GM18873 (cell line): ENCODE data around the gene TRPM3.
A peak's percentile ranks its signal among the peaks of the same experiment; 100 is the strongest.

Source experiments
- ATAC-seq: cut with Tn5 transposase; IDR thresholded peaks from one replicate; pipeline ENCODE4 v1.9.1; 2021; ENCODE audit warnings: mild to moderate bottlenecking, moderate library complexity, moderate number of reproducible peaks; ENCODE audit not compliant: unreplicated experiment, low FRiP score

TRPM3 gene

DNA sequence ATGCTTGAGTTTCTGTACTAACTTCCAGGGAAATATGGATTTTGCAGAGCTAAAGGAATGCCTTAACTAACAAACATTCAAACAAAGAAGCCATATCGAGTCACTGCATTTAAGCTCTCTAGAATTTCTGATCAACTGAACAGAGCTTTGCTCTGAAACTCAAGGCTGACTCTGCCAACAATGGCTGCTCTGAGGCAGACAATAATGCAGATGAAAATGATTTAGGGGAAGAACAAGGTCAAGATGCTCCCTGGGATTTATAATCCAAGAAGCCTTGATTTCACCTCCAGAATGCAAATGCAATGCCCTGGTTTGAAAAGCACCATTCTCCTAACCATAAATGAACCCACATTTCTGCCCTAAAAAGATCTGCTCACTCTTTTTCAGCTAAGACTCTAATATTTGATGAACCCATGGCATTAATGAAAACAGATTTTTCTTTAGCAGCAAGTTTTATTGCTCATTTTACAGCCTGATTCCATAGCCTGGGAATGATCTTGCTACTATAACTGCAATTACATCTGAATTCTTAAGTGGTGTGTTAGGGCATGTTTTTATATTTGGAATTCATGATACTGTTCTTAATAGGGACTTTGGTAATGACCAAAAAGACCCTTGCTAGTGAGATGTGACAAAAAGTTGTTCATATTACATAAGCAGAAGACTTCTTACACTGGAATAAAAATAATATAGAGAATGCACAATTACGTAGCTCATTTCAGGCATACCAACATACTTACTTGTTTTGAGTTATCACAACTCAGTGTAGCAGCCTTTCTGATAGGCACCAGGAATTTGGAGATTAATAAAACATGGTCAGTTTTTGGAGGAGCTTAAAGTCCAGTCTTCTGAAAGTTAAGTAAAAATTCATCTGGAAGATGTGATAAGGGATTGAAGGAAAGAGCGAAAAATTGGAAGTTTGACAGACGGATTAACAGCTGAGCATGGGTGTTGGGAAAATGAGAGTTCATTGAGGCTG is 169.4 kb downstream of the TRPM3 start:
- ATAC-seq, result no peak

DNA sequence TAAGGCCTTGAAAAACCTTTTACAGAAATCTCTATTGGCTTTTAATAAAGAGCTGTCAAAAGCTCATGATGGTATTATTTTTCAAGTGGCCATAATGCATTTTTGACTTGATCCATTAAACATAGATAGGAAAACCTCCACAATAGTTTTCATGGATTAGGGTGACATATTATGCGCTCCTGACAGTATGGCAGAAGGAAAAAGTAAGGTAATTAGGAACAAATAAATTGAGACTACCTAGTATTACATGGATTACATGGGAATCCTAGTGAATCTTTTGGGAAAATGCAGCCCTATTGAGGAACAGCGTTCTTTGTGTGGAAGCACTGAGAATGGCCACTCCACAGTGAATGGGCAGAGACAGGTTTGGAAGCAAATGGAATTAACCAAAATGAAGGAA is 171.2 kb downstream of the TRPM3 start:
- no peak for ATAC-seq

DNA sequence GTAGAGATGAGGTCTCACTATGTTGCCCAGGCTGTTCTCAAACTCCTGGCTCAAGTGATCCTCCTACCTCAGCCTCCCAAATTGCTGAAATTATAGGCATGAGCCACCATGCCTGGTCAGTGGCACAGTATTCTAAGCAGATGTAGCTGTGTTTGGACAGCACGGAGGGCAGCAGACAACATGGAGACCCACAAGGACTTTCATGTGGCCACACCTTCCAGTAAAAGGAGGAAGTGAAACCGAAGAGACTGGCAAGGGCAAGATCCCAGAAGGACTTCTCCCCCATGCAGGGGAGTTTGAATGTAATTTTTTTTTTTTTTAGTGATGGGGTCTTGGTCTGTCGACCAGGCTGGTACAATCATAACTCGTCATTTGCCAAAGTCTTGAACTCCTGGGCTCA is 172.2 kb downstream of the TRPM3 start:
- no peak for ATAC-seq

DNA sequence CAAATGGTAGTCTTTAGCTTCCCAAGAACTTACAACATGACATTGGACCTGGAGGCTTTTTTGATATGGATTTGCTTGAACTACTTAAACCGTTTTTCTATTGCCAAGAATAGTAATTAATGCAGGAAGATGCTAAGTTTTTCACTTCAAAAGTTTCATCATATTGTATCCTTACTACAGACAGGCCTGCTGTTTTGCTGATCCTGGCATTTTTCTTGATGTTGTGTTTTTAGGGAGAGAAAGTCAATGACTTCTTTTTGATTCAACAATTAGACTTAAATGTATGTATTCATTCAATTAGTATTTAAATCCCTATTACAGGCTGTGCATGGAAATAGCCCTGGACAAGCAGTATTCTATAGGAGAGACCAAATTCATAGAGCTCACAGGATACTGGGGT is 172.7 kb downstream of the TRPM3 start:
- no peak for ATAC-seq

DNA sequence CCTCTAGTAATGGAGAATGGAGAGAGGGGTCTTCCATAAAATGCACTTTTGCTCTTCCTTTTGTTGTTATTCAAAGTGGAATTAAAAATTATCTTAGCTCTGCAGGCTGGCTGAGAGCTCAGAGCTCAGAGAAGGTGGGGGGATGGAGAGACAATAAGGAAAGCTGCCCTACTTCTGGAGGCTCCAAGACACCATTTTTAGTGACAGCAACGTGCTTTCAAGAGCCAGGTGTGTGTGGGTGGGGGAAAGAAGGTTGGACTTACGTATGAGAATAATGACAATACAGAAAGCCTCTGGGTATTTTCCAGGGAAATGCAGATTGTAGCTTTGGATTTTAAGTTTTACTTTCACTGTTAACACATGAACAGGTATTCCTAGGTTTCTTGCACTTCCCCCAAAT is 173.9 kb downstream of the TRPM3 start:
- ATAC-seq, result no peak

DNA sequence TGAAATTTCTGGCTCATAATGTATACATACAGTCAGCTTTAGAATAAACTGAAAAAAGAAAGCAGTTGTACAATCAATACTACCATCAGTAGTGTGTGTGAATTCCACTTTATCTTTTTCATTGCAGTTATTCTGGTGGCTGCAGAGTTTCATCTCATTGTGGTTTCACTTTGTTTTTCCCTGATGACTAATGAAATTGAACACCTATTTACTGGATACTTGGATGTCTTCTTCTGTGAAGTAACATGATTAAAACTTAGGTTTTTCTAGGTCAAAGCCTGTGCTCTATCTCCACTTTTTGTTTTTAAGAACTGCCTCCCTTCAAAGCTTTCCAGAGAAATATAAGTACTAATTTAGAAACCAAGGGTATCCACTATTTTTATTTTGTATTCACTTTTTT is 174.3 kb downstream of the TRPM3 start:
- ATAC-seq, result no peak

DNA sequence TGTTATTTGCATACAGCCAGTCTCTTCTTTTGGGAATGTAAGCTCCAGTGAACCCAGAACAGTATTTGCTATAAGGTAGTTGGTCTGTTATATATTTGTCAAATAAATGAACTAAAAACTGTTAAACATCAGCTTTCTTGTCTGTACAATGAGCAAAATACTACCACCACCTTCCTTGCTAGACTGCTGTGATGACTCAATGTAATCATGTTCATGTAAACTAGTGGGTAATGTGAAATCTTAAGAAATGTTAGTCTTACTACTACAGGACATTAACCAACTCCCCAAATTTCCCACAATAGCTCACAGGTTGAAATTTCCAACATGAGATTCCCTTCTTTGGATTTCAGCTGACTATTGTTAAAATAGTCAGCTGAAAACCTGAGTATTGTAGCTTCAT is 176.1 kb downstream of the TRPM3 start:
- no peak for ATAC-seq

DNA sequence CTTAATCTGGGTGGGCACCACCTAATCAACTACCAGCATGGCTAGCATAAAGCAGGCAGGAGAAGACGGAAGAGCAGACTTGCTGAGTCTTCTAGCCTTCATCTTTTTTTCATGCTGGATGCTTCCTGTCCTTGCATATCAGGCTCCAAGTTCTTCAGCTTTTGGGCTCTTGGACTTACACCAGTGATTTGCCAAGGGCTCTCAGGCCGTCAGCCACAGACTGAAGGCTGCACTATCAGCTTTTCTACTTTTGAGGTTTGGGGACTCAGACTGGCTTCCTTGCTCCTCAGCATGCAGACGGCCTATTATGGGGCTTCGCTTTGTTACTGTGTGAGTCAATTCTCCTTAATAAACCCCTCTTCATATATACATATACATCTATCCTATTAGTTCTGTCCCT is 180.2 kb downstream of the TRPM3 start:
- no peak for ATAC-seq

DNA sequence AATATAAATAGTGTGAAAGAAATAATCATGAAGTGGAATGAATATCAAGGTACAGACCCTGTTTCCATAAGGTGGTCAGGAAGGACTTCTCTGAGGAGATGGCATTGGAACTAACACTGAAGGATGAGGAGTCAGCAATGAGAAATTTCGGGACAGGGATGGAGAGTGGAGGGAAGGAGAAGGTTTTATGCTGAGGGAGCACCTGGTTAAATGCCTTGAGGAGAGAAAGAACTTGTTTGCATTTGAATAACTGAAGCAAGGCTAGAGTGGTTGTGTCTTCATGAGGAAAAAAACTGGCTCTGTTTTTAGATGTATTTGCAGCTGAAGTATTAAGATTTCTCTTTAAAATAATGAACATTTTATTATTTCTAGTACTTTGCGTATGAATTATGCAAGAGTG is 180.8 kb downstream of the TRPM3 start:
- no peak for ATAC-seq

DNA sequence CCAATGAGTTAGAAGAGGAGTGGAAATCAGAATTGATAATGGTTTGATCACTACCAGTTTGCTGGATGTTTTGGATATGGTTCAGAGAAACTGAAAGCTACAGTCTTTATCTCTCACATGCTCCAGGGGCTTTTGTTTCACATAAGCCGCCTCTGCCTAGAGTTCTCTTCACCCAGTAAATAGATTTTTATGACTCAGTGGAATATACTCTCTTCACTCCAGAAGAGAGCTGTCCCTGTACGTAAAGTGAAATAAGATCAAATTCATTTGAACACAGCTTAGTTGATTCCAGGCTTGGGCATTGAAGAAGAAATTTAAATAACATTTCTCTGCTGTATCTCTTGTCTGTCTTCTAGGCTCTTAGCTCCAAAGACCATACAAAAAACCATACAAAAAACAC is 184.9 kb downstream of the TRPM3 start:
- no peak for ATAC-seq

DNA sequence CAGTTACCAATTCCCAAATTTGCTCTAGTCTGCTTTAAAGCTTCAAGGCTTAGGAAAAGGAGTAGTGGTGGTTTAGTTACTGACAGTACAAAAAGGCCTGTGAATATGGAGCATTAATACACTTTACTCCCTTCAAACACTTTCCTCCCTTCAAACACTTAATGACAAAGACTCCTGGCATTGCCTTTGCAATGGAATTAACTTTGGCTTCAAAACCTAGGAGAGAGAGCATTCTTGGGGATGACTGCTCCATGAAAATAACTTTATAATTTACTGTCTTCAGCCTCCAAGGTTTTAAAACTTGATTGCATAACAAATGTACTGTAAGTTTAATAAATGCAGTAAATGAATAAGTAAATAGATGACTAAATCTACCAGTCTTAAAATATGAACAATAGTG is 185.6 kb downstream of the TRPM3 start:
- no peak for ATAC-seq

DNA sequence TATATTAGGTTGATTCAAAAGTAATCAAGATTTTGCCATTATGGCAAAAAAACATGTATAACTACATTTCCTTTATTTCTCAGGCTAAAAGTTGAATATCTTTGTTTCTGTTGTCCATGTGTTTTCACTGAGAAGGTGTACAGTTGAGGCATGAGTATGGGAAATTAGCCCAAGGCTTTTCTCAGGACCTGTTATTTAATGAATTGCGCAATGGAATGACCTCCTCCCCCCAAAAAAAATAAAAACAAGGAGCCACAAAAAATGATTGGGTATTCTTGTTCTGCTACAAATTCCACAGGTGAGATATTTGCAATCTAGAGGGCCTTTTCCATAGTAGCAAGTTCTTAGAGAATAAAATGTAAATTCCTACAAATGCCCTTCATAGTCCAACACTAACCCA is 186.8 kb downstream of the TRPM3 start:
- no peak for ATAC-seq

DNA sequence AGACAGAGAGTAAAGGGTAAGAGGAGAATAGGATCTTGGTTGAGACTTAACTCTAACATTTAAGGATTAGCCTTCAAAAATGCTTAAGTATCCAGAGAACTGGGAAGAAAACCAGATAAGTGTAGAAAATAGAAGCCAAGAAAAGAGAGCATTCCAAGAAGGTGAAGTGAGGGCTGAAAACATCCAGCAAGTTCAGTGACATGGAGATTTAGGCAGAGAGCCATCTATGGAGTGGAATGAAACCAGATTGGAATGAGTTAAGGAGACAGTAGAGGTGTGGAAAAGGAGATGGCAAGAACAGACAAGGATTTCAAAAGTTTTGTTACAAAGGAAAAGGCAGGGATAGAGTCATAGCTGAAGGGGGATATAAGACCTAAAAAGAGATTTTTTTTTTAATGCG is 188.1 kb downstream of the TRPM3 start:
- ATAC-seq, result no peak

DNA sequence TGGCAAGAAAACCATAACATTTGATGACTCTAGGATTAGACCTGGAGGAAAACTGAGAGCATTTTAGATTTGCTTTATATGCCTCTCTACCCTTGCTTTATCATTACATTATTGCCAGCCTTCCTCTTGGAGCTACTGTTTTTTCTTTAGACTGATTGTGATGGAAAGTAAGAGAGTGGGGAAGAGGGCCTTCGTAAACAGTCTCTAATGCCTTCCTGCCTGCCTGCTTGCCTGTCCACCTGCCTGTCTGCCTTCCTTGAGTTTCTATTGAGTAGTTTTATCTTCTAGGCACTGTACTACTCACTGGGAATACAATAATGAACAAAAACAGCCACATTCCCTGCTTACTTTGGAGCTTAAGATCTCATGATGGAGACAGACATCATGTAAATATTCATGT is 189.3 kb downstream of the TRPM3 start:
- no peak for ATAC-seq

DNA sequence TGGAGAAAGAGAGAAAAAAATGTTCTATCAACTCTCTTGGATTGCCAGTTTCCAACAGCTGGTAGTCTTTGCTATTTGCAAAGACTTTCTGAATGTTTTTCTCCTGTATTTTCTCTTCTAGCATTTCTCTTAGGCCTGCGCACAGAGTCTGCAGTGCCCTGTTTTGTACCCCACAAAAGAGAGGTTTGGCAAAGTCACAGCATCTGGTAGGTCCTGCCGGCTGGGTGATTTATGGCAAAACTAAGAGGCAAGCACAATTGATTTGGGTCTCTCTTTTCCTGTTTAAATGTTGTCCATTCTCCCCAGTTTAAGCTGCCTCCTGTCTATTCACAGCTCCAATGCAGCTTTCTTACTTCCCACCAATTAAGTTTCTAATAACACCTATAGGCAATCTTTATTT is 193.9 kb downstream of the TRPM3 start:
- ATAC-seq, result no peak

DNA sequence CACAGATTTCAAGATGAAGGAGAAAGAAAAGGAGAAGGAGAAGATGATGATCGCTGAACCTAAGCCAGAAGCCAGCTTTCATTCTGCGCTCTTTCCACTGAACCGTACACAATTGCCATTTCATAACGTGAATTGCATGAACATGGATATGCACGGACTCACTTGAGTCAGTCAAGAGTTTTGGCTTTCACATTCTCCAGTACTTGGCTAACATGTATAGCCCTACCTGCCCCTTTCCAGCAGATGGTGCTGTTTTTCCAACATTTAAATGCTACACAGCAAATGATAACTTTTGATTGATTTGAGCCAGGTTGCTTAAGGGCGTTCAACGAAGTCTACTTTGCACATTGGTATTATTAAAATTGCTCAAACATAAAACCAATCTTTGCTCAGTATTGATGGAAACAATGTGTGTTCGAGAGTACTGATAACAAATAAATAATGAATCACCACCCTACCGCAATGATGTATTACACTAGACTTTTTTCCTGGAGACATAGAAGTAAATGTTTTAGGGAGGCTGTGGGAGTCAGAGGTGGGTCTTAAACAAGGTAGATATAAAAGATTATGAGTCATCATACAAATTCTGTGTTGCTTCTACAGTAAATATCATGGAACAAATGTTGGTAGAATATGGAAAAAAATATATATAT is 196.4 kb downstream of the TRPM3 start:
- peak; percentile 69 for ATAC-seq

DNA sequence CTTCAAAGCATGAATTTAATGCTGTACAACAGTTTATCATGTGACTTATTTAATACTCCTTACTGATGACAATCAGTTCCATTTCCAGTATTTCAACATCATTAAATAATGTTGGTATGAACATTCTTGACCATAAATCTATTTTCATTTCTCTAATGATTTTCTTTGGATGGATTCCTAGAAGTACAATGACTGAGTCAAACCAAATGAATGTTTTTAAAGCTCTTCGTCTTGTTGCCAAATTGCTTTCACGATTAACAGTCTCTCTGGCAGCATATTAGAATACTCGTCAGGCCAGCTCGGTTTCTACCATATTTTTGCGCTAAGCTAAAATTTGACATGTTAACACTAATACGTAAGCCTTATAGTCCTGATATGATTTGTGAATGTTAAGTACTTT is 197.0 kb downstream of the TRPM3 start:
- no peak for ATAC-seq

DNA sequence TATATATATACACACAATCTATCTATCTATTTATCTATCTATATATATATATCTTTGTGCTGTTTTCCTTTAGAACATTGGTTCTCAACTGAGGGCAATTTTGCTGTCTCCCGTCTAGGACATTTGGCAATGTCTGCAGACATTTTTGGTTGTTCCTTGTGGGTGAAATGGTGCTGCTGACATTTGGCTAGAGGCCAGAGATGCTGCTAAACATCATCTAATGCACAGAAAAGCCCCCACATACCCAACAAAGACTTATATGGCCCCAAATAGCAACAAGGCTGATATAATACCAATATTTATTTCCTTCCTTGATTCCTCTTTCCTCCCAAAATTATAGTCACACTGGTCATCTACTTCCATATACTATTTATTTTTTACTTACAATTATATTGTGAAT is 197.5 kb downstream of the TRPM3 start:
- ATAC-seq, result no peak

DNA sequence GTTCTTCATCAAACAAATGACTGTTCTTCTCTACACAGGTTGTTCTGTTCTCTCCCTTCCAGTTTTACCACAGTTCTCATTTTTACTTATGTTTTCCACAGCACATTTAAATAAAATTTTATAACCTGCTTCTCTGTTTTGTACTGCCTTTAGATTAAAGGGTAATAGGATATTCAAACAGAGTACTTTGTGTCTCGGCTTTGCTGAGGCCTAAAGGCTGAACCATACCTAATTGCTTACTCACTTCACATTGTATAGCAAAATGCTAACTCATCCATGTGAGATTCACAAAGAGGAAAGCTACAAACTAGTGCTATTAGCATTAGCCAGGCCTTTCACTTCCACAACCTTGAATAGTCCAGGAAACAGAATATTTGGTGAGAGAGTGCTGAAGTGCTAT is 200.3 kb downstream of the TRPM3 start:
- ATAC-seq, result no peak

DNA sequence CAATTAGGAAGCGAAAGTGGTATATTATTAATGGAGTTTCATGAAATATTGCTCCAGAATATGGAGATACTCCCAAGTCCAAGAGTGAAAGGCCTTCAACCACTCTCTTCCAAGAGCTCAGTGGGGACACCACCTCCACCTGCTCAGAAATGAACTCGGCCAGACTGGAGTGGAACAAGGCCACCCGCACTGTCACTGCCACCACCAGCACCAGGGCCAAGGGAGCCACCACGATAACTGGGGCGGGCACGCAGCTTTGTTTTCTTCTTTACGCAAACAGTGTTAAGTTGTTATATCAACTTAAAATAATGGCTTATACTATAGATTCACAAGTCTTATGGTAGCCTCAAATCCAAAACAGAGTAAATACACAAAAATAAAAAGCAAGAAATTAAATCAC is 204.1 kb downstream of the TRPM3 start:
- no peak for ATAC-seq

DNA sequence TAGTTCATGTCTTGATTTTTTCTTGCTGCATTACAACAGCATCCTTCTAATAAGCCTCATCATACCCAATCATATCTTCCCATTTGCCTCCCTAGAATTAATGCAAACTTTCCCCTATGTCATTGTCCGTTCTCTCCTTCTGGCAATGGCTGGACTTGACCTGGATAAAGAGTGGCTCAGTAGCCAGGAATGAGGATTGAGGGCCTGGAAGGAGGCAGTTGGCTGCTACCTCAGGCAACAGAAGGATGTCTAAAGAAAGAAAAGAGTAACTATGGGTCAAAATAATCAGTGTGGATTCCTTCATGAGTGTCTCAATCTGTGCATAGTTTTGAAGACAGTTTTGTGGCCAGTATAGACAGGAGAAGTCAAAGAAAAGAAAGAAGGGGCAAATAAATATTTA is 209.6 kb downstream of the TRPM3 start:
- ATAC-seq, result no peak

DNA sequence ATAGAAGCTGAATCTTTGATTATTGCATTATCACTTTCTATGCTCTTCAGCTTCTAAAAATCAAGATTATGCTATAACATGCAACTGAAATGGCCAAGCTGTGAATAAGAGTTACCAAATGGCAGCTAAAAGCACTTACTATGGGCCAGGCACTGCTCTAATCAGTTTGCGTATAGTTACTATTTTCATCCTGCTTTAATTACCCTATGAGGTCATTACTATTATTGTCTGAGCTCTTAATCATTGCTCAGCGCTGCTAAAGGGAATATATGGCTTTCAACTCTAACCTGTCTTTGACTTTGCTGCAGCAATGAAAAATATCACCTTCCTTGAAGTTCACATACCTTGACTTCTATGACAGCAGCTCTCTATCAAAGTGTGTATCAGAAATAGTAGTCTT is 210.8 kb downstream of the TRPM3 start:
- ATAC-seq, result no peak
